Left lung (tissue), 10 donors: Measurements from ENCODE around the gene PTPRN2. TPM values are rescaled to one million over a fixed set of nuclear protein-coding genes. Genes with fewer than 3 reads are reported as not detected.

Experiments
- ATAC-seq: fragments of 200-7000 bp; cut with Tn5 transposase; one replicate; pipeline ENCODE4 v1.9.1; 2020; ENCODE audit warnings: moderate library complexity
- DNase-seq, 4 donors: peaks; one replicate each; pipeline ENCODE4 v3.0.0-alpha.2; 2013 to 2020
- H3K27ac ChIP-seq, 2 donors: fragments of 200-600 bp; sonication (generic) in 1 of 2; one replicate each; pipeline versions ENCODE4 v1.5.0 to v1.8.0; 2020 to 2021
- H3K27me3 ChIP-seq, 2 donors: fragments of 200-600 bp; sonication (generic) in 1 of 2; one replicate each; pipeline versions ENCODE4 v1.5.0 to v1.8.0; 2020 to 2021
- H3K36me3 ChIP-seq, 2 donors: fragments of 200-600 bp; sonication (generic) in 1 of 2; one replicate each; pipeline versions ENCODE4 v1.5.0 to v1.8.0; 2020 to 2021
- H3K4me1 ChIP-seq, 2 donors: fragments of 200-600 bp; one replicate each; pipeline ENCODE4 v1.8.0; 2021
- H3K4me3 ChIP-seq, 2 donors: fragments of 200-600 bp; sonication (generic) in 1 of 2; one replicate each; pipeline versions ENCODE4 v1.5.0 to v1.8.0; 2020 to 2021; ENCODE audit warnings: mild to moderate bottlenecking in 1 of 2
- H3K9me3 ChIP-seq, 2 donors: fragments of 200-600 bp; sonication (generic) in 1 of 2; one replicate each; pipeline versions ENCODE4 v1.5.0 to v1.8.0; 2020 to 2021
- intact Hi-C, 2 donors: fragments of 100-400 bp; cut with DNase I; formaldehyde crosslinking; loops; one replicate each; pipeline versions ENCODE4 v1.11.2 to v1.14.2; 2022
- polyA plus RNA-seq, 6 donors: library from polyadenylated mRNA; unstranded; fragments of 120-200 nt; gene quantifications; one replicate each; pipeline ENCODE4 v1.2.1, GENCODE V29; 2013; ENCODE audit not compliant: insufficient read length in 6 of 6
- total RNA-seq, 2 donors: library from RNA; stranded (reverse); fragmentation: NEBNext Ultra II Directional; extraction: Animal tissue kit (Norgen Biotek cat#: 25700); gene quantifications; one replicate each; pipeline ENCODE4 v1.2.1, GENCODE V29; 2021
- TF ChIP-seq, protein P1 (sequence below), 2 donors: fragments of 200-600 bp; sonication (generic) in 1 of 2; IDR thresholded peaks; one replicate each; pipeline versions ENCODE4 v1.5.0 to v1.8.0; 2021; ENCODE audit warnings: antibody characterized with exemption in 2 of 2
- donor health status: DM: no; HTN: yes; CAD: no.
- donor health status: DM: no; HTN: no; CAD: no.

Gene PTPRN2
- total and polyA plus RNA-seq, 8 donors: 4.0 to 7.8 (median 6.8) TPM

DNA sequence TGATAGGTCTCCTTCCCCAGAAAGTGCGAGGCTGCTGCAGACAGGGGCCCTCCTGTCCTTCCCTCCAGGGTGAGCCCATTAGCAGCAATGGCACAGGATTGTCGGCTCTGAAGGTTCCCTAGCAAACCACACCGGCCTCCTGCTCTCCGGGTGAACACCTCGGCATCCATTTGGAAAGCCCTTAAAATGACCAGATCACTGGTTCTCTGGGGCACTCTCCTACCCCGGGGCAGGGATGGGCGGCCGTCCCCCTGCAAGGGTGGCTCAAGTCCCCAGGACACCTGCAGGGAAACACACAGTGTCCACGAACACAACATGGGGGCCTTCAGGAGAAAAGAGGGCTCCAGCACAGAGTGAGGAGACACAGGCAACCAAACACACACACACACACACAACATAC is 459.1 kb downstream of the PTPRN2 start:
- H3K4me3 ChIP-seq: no peak overlapping the region
- no peak overlapping the region for H3K27ac ChIP-seq
- TF ChIP-seq, protein P1, sequence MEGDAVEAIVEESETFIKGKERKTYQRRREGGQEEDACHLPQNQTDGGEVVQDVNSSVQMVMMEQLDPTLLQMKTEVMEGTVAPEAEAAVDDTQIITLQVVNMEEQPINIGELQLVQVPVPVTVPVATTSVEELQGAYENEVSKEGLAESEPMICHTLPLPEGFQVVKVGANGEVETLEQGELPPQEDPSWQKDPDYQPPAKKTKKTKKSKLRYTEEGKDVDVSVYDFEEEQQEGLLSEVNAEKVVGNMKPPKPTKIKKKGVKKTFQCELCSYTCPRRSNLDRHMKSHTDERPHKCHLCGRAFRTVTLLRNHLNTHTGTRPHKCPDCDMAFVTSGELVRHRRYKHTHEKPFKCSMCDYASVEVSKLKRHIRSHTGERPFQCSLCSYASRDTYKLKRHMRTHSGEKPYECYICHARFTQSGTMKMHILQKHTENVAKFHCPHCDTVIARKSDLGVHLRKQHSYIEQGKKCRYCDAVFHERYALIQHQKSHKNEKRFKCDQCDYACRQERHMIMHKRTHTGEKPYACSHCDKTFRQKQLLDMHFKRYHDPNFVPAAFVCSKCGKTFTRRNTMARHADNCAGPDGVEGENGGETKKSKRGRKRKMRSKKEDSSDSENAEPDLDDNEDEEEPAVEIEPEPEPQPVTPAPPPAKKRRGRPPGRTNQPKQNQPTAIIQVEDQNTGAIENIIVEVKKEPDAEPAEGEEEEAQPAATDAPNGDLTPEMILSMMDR (IDR thresholded peaks at IDR 0.05): no peak
- peak in 1 of 4 donors; percentile 61 for DNase-seq
- no peaks in the 10 kb centered on the region for H3K27me3 ChIP-seq
- H3K36me3 ChIP-seq: no peaks in the 10 kb centered on the region
- H3K4me1 ChIP-seq: no peaks in the 10 kb centered on the region
- intact Hi-C loops: no loop called here
- peaks cover 0 to 37% of the 10 kb centered on the region in 2 donors for H3K9me3 ChIP-seq
- ATAC-seq: no peak

GRCh38 chr7:158127241-158127640 is 460.4 kb downstream of the PTPRN2 start:
- H3K4me1 ChIP-seq: no peaks in the 10 kb centered on the region
- no peak overlapping the region for H3K4me3 ChIP-seq
- ATAC-seq (no peak), DNase-seq (peak in 1 of 4 donors; percentile 55)
- H3K9me3 ChIP-seq: peaks cover 0 to 48% of the 10 kb centered on the region in 2 donors
- H3K27ac ChIP-seq: no peak overlapping the region
- intact Hi-C loops: no loop called here
- H3K36me3 ChIP-seq: no peaks in the 10 kb centered on the region
- TF ChIP-seq, protein P1 (IDR thresholded peaks at IDR 0.05): no peak
- no peaks in the 10 kb centered on the region for H3K27me3 ChIP-seq

DNA sequence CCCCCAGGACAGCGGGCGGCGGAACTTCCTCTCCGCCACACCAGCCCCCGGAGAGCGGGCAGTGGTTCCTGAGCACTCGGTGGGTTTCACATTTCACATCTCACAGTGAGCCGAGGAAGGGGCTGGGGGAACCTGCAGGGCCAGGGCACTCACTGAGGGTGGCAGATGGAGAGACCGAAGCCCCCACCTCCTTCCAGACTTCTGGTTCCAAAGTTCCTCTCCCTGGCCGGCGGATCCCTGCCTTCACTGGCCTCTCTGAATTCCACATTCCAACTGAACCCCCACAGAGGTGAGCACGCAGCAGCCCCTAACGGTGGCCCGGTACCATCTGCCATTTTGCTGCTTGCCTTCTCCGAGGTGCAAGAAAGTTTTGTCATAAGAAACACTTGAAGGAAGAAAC is 461.0 kb downstream of the PTPRN2 start:
- peaks cover 0 to 47% of the 10 kb centered on the region in 2 donors for H3K9me3 ChIP-seq
- H3K27me3 ChIP-seq: no peaks in the 10 kb centered on the region
- ATAC-seq: no peak
- no peaks in the 10 kb centered on the region for H3K4me1 ChIP-seq
- TF ChIP-seq, protein P1 (IDR thresholded peaks at IDR 0.05): no peak
- intact Hi-C loops: no loop called here
- no peak overlapping the region for H3K27ac ChIP-seq
- DNase-seq: peak in 1 of 4 donors; percentile 43
- H3K36me3 ChIP-seq: no peaks in the 10 kb centered on the region
- H3K4me3 ChIP-seq: no peak overlapping the region

- DNase-seq: no peak
- Histone ChIP-seq H3K27me3 (no peaks in the 10 kb centered on the region), H3K9me3 (peaks cover 0 to 53% of the 10 kb centered on the region in 2 donors), H3K4me3 (no peak overlapping the region), H3K36me3 (no peaks in the 10 kb centered on the region), H3K27ac (no peak overlapping the region), H3K4me1 (no peaks in the 10 kb centered on the region)
- TF ChIP-seq, protein P1 (IDR thresholded peaks at IDR 0.05): no peak
- no peak for ATAC-seq
- intact Hi-C loops: no loop called here
Observed at GRCh38 chr7:158125721-158126120, 461.9 kb downstream of the PTPRN2 start.

- peaks cover 0 to 58% of the 10 kb centered on the region in 2 donors for H3K9me3 ChIP-seq
- no peaks in the 10 kb centered on the region for H3K36me3 ChIP-seq
- H3K4me3 ChIP-seq: no peak overlapping the region
- no peak overlapping the region for H3K27ac ChIP-seq
- DNase-seq: peak in 1 of 4 donors; percentile 57
- TF ChIP-seq, protein P1 (IDR thresholded peaks at IDR 0.05): no peak
- ATAC-seq: no peak
- H3K4me1 ChIP-seq: no peaks in the 10 kb centered on the region
- H3K27me3 ChIP-seq: no peaks in the 10 kb centered on the region
- intact Hi-C loops: no loop called here
Observed at GRCh38 chr7:158125091-158125490, 462.5 kb downstream of the PTPRN2 start.
